Measurements from ENCODE around the gene TM4SF20.

GRCh38 chr2:227326783-227327182, 52.3 kb downstream of the TM4SF20 start:
- TF ChIP-seq, protein P1, sequence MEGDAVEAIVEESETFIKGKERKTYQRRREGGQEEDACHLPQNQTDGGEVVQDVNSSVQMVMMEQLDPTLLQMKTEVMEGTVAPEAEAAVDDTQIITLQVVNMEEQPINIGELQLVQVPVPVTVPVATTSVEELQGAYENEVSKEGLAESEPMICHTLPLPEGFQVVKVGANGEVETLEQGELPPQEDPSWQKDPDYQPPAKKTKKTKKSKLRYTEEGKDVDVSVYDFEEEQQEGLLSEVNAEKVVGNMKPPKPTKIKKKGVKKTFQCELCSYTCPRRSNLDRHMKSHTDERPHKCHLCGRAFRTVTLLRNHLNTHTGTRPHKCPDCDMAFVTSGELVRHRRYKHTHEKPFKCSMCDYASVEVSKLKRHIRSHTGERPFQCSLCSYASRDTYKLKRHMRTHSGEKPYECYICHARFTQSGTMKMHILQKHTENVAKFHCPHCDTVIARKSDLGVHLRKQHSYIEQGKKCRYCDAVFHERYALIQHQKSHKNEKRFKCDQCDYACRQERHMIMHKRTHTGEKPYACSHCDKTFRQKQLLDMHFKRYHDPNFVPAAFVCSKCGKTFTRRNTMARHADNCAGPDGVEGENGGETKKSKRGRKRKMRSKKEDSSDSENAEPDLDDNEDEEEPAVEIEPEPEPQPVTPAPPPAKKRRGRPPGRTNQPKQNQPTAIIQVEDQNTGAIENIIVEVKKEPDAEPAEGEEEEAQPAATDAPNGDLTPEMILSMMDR (conservative IDR thresholded peaks at IDR 0.05 in 1 of 2, IDR thresholded peaks at IDR 0.05 in 1 of 2; ENCODE audit: extremely low read depth in 1 of 2, insufficient read depth in 1 of 2, low read depth in 1 of 2, low read length in 2 of 2) = no peak
- no peak for TF ChIP-seq EZH2 (IDR thresholded peaks at IDR 0.05; ENCODE audit: borderline replicate concordance, low read length)
